CD4-positive, CD25-positive, alpha-beta regulatory T cell (primary cell): ENCODE data around the gene RPS27A. TPM values are rescaled to one million over a fixed set of nuclear protein-coding genes. Genes with fewer than 3 reads are reported as not detected.
"Not testable (repeated sequence)": the region's sequence is repeated elsewhere in the genome, so short reads cannot be mapped to it uniquely, and the experiment has no call there.

Experiments used
- ATAC-seq, 2 donors: fragments of 150-1000 bp; cut with Tn5 transposase; one replicate each; pipeline ENCODE4 v1.10.0; 2021; ENCODE audit warnings: low read depth in 2 of 2, moderate number of reproducible peaks in 2 of 2, moderate library complexity in 1 of 2
- DNase-seq, 3 donors: peaks; one replicate each; pipeline versions ENCODE4 v3.0.0 to v3.0.0-alpha.2; 2012 to 2022; ENCODE audit warnings: mixed read lengths in 1 of 3
- H3K27ac ChIP-seq: one replicate; pipeline ENCODE4 v1.7.0; 2013; ENCODE audit warnings: mild to moderate bottlenecking, low read length; ENCODE audit not compliant: insufficient read depth, poor library complexity, severe bottlenecking
- H3K27me3 ChIP-seq: one replicate; pipeline ENCODE4 v1.7.0; 2013; ENCODE audit warnings: low read length; ENCODE audit not compliant: control insufficient read depth, insufficient read depth
- H3K36me3 ChIP-seq: one replicate; pipeline ENCODE4 v1.7.0; 2013; ENCODE audit warnings: mild to moderate bottlenecking, low read length, moderate library complexity; ENCODE audit not compliant: control insufficient read depth, insufficient read depth
- H3K4me1 ChIP-seq: 2 replicates; pipeline ENCODE4 v1.7.0; 2013; ENCODE audit warnings: mild to moderate bottlenecking, low read length; ENCODE audit not compliant: insufficient read depth, control insufficient read depth, poor library complexity, severe bottlenecking
- H3K4me3 ChIP-seq: one replicate; pipeline ENCODE4 v1.7.0; 2013; ENCODE audit warnings: low read depth, mild to moderate bottlenecking, low read length, moderate library complexity
- H3K9me3 ChIP-seq, 2 experiments: 1 replicate in 1 of 2; 2 replicates in 1 of 2; pipeline ENCODE4 v1.7.0; 2013; ENCODE audit warnings: low read length in 2 of 2, mild to moderate bottlenecking in 1 of 2, moderate library complexity in 1 of 2; ENCODE audit not compliant: control insufficient read depth in 2 of 2
- H3K27ac Mint-ChIP-seq, 3 donors: one replicate each; pipeline ENCODE4 v1.8.0; 2020 to 2022; ENCODE audit warnings: mild to moderate bottlenecking in 3 of 3, mixed read lengths in 3 of 3, moderate library complexity in 2 of 3
- H3K27me3 Mint-ChIP-seq: one replicate; pipeline ENCODE4 v1.8.0; 2022; ENCODE audit warnings: mild to moderate bottlenecking, mixed read lengths
- H3K36me3 Mint-ChIP-seq: one replicate; pipeline ENCODE4 v1.8.0; 2020; ENCODE audit warnings: mixed read lengths
- H3K4me1 Mint-ChIP-seq, 4 donors: one replicate each; pipeline ENCODE4 v1.8.0; 2020 to 2022; ENCODE audit warnings: mixed read lengths in 4 of 4, mild to moderate bottlenecking in 1 of 4
- H3K4me3 Mint-ChIP-seq, 4 donors: one replicate each; pipeline ENCODE4 v1.8.0; 2020 to 2022; ENCODE audit warnings: mild to moderate bottlenecking in 4 of 4, mixed read lengths in 4 of 4, moderate library complexity in 3 of 4
- H3K9me3 Mint-ChIP-seq, 7 donors: one replicate each; pipeline ENCODE4 v1.8.0; 2020 to 2022; ENCODE audit warnings: mixed read lengths in 7 of 7, mild to moderate bottlenecking in 3 of 7, moderate library complexity in 2 of 7
- polyA plus RNA-seq, 4 donors: library from polyadenylated mRNA; unstranded; fragments of 300-500 nt; fragmentation: Illumina TruSeq; gene quantifications; one replicate each; pipeline ENCODE4 v1.2.3, GENCODE V29; 2021
- total RNA-seq: library from RNA; stranded (reverse); gene quantifications from one replicate; pipeline ENCODE4 v1.2.3, GENCODE V29; 2022

RPS27A gene
- 1,249 TPM for total RNA-seq
- 1,000 to 10,000 TPM; 2,308 to 3,459 (median 2,918) TPM for polyA plus RNA-seq

GRCh38 chr2:55232084-55232862, at the start of gene RPS27A, which contains the start of gene CLHC1:
Gene RPS27A, plus strand, starts transcription at chr2:55232688. Its CDS starts 137 bp downstream, at chr2:55232825.
Gene CLHC1, minus strand, starts transcription at chr2:55232293. Its CDS starts 9,882 bp downstream, at chr2:55222411.
- Histone ChIP-seq H3K36me3 (peaks cover 34% of the 10 kb centered on the region), H3K27me3 (no peaks in the 10 kb centered on the region), H3K4me3 (peak within 1 kb of the TSS; percentile 99), H3K27ac (peak within 1 kb of the TSS; percentile 96), H3K4me1 (peaks cover 48% of the 10 kb centered on the region), H3K9me3 (no peaks in the 10 kb centered on the region)
- H3K9me3 Mint-ChIP-seq, result peaks cover 0 to 3% (median 0%) of the 10 kb centered on the region in 7 donors
- peak; percentile 89 to 95 (median 94) for DNase-seq
- H3K36me3 Mint-ChIP-seq, result peaks cover 27% of the 10 kb centered on the region
- peaks cover 32 to 79% (median 64%) of the 10 kb centered on the region in 4 donors for H3K4me1 Mint-ChIP-seq
- H3K27ac Mint-ChIP-seq, result peak within 1 kb of the TSS; percentile 98 to 99 (median 99)
- H3K4me3 Mint-ChIP-seq, result peak within 1 kb of the TSS; percentile 95 to 100 (median 98)
- ATAC-seq, result peak; percentile 85 to 91
- H3K27me3 Mint-ChIP-seq, result peaks cover 12% of the 10 kb centered on the region

- Mint-ChIP-seq H3K36me3 (peaks cover 10% of the 10 kb centered on the region), H3K9me3 (peaks cover 0 to 12% (median 2%) of the 10 kb centered on the region in 7 donors)
- H3K27ac Mint-ChIP-seq, H3K4me1 ChIP-seq, H3K4me3 Mint-ChIP-seq, H3K27me3 ChIP-seq, H3K36me3 ChIP-seq, H3K27ac ChIP-seq, H3K4me3 ChIP-seq, DNase-seq, ATAC-seq, H3K27me3 Mint-ChIP-seq, H3K9me3 ChIP-seq, H3K4me1 Mint-ChIP-seq: not testable (repeated sequence)
Observed at GRCh38 chr2:55186837-55187236, 45.7 kb upstream of the RPS27A start.

- Mint-ChIP-seq H3K9me3 (peaks cover 0 to 12% (median 3%) of the 10 kb centered on the region in 7 donors), H3K36me3 (peaks cover 10% of the 10 kb centered on the region)
- ATAC-seq, H3K4me1 ChIP-seq, H3K27me3 Mint-ChIP-seq, H3K27ac Mint-ChIP-seq, H3K9me3 ChIP-seq, H3K4me3 ChIP-seq, H3K4me1 Mint-ChIP-seq, H3K27me3 ChIP-seq, DNase-seq, H3K4me3 Mint-ChIP-seq, H3K36me3 ChIP-seq, H3K27ac ChIP-seq: not testable (repeated sequence)
Observed at GRCh38 chr2:55191888-55192287, 40.6 kb upstream of the RPS27A start.

DNA sequence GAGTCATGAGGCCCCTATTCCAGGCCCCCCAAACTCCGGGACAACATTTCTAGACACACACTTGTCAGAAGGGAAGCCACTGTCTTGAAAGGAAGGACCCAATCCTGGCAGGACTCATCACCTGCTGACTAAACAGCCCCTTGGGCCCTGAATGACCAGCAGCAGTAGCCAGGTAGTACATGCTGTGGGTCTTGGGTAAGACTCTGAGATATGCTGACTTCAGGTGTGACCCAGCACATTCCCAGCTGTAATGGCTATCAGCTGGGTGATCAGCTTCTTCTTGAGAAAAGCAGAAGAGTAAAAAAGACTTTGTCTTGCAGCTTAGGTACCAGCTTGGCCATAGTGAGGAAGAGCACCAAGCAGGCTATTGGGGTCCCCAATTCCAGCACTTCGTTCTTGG, 36.0 kb upstream of the RPS27A start:
- DNase-seq (no peak), ATAC-seq (no peak)
- no peak overlapping the region for H3K4me3 ChIP-seq
- no peaks in the 10 kb centered on the region for H3K9me3 ChIP-seq
- H3K4me1 Mint-ChIP-seq, result peaks cover 0 to 4% (median 0%) of the 10 kb centered on the region in 4 donors
- no peaks in the 10 kb centered on the region for H3K27me3 ChIP-seq
- H3K4me1 ChIP-seq, result no peaks in the 10 kb centered on the region
- H3K9me3 Mint-ChIP-seq, result peaks cover 2 to 28% (median 14%) of the 10 kb centered on the region in 7 donors
- no peak overlapping the region for H3K27ac ChIP-seq
- H3K36me3 Mint-ChIP-seq, result peaks cover 26% of the 10 kb centered on the region
- no peaks in the 10 kb centered on the region for H3K36me3 ChIP-seq
- H3K27me3 Mint-ChIP-seq, result peaks cover 6% of the 10 kb centered on the region
- H3K4me3 Mint-ChIP-seq, result no peak overlapping the region
- no peak overlapping the region for H3K27ac Mint-ChIP-seq

DNA sequence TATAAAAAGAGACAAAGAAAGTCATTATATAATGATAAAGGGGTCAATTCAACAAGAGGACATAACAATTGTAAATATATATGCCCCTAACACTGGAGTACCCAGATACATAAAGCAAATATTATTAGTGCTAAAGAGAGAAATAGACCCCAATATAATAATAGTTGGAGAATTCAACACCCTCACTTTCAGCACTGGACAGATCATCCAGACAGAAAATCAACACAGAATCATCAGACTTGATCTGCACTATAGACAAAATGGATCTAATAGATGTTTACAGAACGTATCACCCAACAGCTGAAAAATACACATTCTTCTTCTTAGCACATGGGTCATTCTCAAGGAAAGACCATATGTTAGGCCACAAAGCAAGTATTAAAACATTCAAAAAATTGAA, 32.1 kb upstream of the RPS27A start:
- Mint-ChIP-seq H3K27me3 (peaks cover 6% of the 10 kb centered on the region), H3K9me3 (peaks cover 3 to 36% (median 14%) of the 10 kb centered on the region in 7 donors), H3K4me3 (no peak overlapping the region), H3K4me1 (peaks cover 0 to 4% (median 0%) of the 10 kb centered on the region in 4 donors), H3K36me3 (peaks cover 49% of the 10 kb centered on the region), H3K27ac (no peak overlapping the region)
- DNase-seq (no peak), ATAC-seq (no peak)
- H3K27me3 ChIP-seq, result no peaks in the 10 kb centered on the region
- no peak overlapping the region for H3K27ac ChIP-seq
- no peaks in the 10 kb centered on the region for H3K4me1 ChIP-seq
- H3K4me3 ChIP-seq, result no peak overlapping the region
- no peaks in the 10 kb centered on the region for H3K9me3 ChIP-seq
- no peaks in the 10 kb centered on the region for H3K36me3 ChIP-seq

- Histone ChIP-seq H3K4me3 (no peak overlapping the region), H3K9me3 (no peaks in the 10 kb centered on the region), H3K4me1 (no peaks in the 10 kb centered on the region), H3K27me3 (no peaks in the 10 kb centered on the region), H3K27ac (no peak overlapping the region), H3K36me3 (no peaks in the 10 kb centered on the region)
- Mint-ChIP-seq H3K4me1 (peaks cover 0 to 1% (median 0%) of the 10 kb centered on the region in 4 donors), H3K4me3 (no peak overlapping the region), H3K36me3 (peaks cover 38% of the 10 kb centered on the region), H3K9me3 (peaks cover 2 to 27% (median 10%) of the 10 kb centered on the region in 7 donors), H3K27ac (no peak overlapping the region), H3K27me3 (peaks cover 3% of the 10 kb centered on the region)
- ATAC-seq (no peak), DNase-seq (no peak)
Observed at GRCh38 chr2:55204536-55204935, 28.0 kb upstream of the RPS27A start.

DNA sequence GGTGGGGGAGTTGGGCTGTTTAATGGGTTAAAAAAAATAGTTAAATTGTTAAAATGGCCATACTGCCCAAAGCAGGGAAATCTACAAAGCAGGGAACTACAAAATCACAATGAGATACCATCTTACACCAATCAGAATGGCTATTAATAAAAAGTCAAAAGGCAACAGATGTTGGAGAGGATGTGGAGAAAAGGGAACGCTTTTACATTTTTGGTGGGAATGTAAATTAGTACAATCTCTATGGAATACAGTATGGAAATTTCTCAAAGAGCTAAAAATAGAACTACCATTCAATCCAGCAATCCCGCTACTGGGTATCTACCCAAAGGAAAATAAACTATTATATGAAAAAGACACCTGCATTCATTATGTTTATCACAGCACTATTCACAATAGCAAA, 27.5 kb upstream of the RPS27A start:
- Mint-ChIP-seq H3K36me3 (peaks cover 36% of the 10 kb centered on the region), H3K27me3 (no peaks in the 10 kb centered on the region), H3K4me1 (no peaks in the 10 kb centered on the region), H3K9me3 (peaks cover 1 to 24% (median 9%) of the 10 kb centered on the region in 7 donors), H3K27ac (no peak overlapping the region), H3K4me3 (no peak overlapping the region)
- Histone ChIP-seq H3K27me3 (no peaks in the 10 kb centered on the region), H3K9me3 (no peaks in the 10 kb centered on the region), H3K27ac (no peak overlapping the region), H3K4me1 (no peaks in the 10 kb centered on the region), H3K4me3 (no peak overlapping the region), H3K36me3 (no peaks in the 10 kb centered on the region)
- DNase-seq (no peak), ATAC-seq (no peak)
